ENCODE results near the gene ZNF276.
A peak's percentile ranks its signal among the peaks of the same experiment; 100 is the strongest.
"Not testable (repeated sequence)": the region's sequence is repeated elsewhere in the genome, so short reads cannot be mapped to it uniquely, and the experiment has no call there.

The ZNF276 gene

GRCh38 chr16:89686520-89687091 is 34.7 kb upstream of the ZNF276 start, which contains the start of gene CDK10:
Gene CDK10 (plus strand): TSS chr16:89686689. CDS start chr16:89686711, 22 bp downstream.
- H3K4me3 ChIP-seq (ENCODE audit: low read depth, low read length), result peak within 1 kb of the TSS; percentile 67
- H3K27me3 ChIP-seq (ENCODE audit: insufficient read depth, low read depth, severe bottlenecking), result no peaks in the 10 kb centered on the region
- H3K36me3 ChIP-seq, result peaks cover 8% of the 10 kb centered on the region; the same call in 1 of the 2 replicates
- no peaks in the 10 kb centered on the region for H3K9me3 ChIP-seq (ENCODE audit: severe bottlenecking)
- no peak for TF ChIP-seq CTCF (IDR thresholded peaks at IDR 0.05; ENCODE audit: low read depth, low read length)
- DNase-seq, result peak; percentile 80
- peak within 1 kb of the TSS; percentile 95 for H3K27ac ChIP-seq

DNA sequence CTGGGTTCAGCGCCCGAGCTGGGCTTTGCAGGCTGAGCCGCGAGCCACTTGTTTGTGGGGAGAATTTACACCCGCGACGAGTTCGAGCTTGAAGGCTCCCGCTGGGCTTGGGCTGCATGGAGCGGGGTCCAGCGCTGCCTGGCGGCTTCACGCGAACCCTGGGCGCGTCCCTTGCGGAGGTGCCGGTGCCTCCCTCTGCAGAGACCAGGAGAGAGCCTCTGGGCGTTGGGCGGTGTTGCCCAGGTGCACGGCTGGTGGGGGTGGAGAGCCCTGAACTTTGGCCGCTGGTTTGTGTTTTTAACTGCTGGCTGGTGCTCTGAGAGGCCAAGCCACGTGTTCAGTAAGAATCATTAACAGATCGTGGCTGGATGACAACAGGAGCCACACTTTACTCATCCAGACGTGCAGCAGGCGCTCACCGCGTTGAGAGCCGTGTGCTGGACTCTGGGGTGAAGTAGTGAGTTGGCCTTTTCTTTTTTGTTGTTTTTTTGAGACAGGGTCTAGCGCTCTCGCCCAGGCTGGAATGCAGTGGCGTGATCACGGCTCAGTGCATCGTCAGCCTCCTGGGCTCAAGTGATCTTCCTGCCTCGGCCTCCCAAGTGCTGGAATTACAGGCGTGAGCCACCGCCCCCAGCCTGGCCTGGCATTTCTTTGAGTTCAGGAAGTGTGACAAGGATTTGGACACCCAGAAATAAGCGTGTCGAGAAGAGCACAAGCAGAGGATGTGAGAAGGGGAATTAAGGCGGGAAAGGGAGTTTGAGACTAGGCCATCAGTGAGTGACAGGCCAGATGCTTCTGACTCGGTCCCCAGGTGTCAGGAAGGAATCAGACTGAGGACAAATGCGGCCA is 34.0 kb upstream of the ZNF276 start:
- Histone ChIP-seq H3K27me3 (ENCODE audit: insufficient read depth, low read depth, severe bottlenecking) (no peaks in the 10 kb centered on the region), H3K36me3 (peaks cover 8% of the 10 kb centered on the region; the same call in 1 of the 2 replicates), H3K4me3 (ENCODE audit: low read depth, low read length) (peak overlapping the region; percentile 67), H3K9me3 (ENCODE audit: severe bottlenecking) (no peaks in the 10 kb centered on the region), H3K27ac (peak overlapping the region; percentile 95)
- no peak for DNase-seq
- TF ChIP-seq CTCF (IDR thresholded peaks at IDR 0.05; ENCODE audit: low read depth, low read length), result no peak

GRCh38 chr16:89688395-89688794 is 32.9 kb upstream of the ZNF276 start:
- no peak for DNase-seq
- Histone ChIP-seq H3K9me3 (ENCODE audit: severe bottlenecking) (no peaks in the 10 kb centered on the region), H3K4me3 (ENCODE audit: low read depth, low read length) (no peak overlapping the region), H3K27ac (no peak overlapping the region), H3K36me3 (peaks cover 8% of the 10 kb centered on the region; the same call in 1 of the 2 replicates), H3K27me3 (ENCODE audit: insufficient read depth, low read depth, severe bottlenecking) (no peaks in the 10 kb centered on the region)
- no peak for TF ChIP-seq CTCF (IDR thresholded peaks at IDR 0.05; ENCODE audit: low read depth, low read length)

- Histone ChIP-seq H3K4me3 (ENCODE audit: low read depth, low read length) (no peak overlapping the region), H3K9me3 (ENCODE audit: severe bottlenecking) (no peaks in the 10 kb centered on the region), H3K27ac (no peak overlapping the region), H3K36me3 (peaks cover 8% of the 10 kb centered on the region; the same call in 1 of the 2 replicates), H3K27me3 (ENCODE audit: insufficient read depth, low read depth, severe bottlenecking) (no peaks in the 10 kb centered on the region)
- TF ChIP-seq CTCF (IDR thresholded peaks at IDR 0.05; ENCODE audit: low read depth, low read length), result no peak
- DNase-seq, result no peak
These were observed 32.2 kb upstream of the ZNF276 start for GRCh38 chr16:89689142-89689541.

DNA sequence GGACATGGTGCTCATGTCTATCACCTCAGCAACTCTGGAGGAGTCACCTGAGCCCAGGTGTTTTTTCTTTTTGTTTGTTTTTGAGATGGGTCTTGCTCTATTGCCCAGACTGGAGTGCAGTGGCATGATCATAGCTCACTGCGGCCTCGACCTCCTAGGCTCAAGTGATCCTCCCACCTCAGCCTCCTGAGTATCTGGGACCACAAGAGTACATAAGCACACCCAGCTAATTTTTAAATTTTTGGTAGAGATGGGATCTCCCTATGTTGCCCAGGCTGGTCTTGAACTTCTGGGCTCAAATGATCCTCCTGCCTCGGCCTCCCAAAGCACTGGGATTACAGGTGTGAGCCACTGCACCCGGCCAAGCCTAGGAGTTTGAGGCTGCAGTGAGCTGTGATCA is 31.7 kb upstream of the ZNF276 start:
- H3K27me3 ChIP-seq (ENCODE audit: insufficient read depth, low read depth, severe bottlenecking); H3K9me3 ChIP-seq (ENCODE audit: severe bottlenecking); DNase-seq; H3K36me3 ChIP-seq; H3K27ac ChIP-seq; H3K4me3 ChIP-seq (ENCODE audit: low read depth, low read length): not testable (repeated sequence)

- no peak for TF ChIP-seq CTCF (IDR thresholded peaks at IDR 0.05; ENCODE audit: low read depth, low read length)
- H3K36me3 ChIP-seq, result peaks cover 8% of the 10 kb centered on the region; the same call in 1 of the 2 replicates
- no peak for DNase-seq
These were observed 30.9 kb upstream of the ZNF276 start for GRCh38 chr16:89690392-89690901.

More at GRCh38 chr16:89690392-89690901, 30.9 kb upstream of the ZNF276 start:
- Histone ChIP-seq H3K9me3 (ENCODE audit: severe bottlenecking) (no peaks in the 10 kb centered on the region), H3K27ac (no peak overlapping the region), H3K27me3 (ENCODE audit: insufficient read depth, low read depth, severe bottlenecking) (no peaks in the 10 kb centered on the region), H3K4me3 (ENCODE audit: low read depth, low read length) (no peak overlapping the region)
